Measurements from ENCODE around the gene BACE2. TPM values are rescaled to one million over a fixed set of nuclear protein-coding genes. Genes with fewer than 3 reads are reported as not detected.

Gene BACE2
- total and polyA plus RNA-seq, 2 experiments from 2014 or later, result 8.8 to 17.5 TPM

DNA sequence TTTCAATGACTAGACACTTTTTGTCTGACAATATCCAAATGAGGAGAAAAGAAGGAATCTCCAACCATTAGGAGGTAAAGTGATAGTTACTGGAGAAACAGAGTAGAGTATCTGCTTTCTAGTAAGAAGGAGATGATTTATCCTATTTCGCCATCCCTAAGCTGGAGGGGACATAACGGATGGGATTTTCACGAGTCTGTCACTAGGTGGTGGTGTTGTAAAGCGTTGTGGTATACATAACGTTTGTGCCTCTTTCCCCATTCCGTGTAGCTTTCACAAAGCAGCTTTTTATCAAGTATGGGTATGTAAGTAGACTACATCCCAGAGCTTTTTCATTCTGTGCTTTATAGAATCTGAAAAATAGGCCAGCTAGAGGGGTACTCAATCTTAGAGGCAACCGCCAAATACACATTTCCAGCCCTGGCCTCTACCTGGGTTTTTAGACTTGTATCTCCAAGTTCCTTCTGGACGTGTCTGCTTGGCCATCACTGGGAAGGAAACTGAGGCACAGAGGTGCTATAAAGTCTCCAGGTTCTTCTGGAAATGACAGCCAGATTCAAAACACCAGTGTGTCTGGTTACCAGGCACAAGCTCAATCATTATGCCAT, 115.4 kb downstream of the BACE2 start:
- H3K4me3 ChIP-seq, result no peak overlapping the region
- DNase-seq (ENCODE audit: low read depth in 1 of 2, low spot score in 1 of 2), result peak; percentile 75 to 95
- TF ChIP-seq, protein P1, sequence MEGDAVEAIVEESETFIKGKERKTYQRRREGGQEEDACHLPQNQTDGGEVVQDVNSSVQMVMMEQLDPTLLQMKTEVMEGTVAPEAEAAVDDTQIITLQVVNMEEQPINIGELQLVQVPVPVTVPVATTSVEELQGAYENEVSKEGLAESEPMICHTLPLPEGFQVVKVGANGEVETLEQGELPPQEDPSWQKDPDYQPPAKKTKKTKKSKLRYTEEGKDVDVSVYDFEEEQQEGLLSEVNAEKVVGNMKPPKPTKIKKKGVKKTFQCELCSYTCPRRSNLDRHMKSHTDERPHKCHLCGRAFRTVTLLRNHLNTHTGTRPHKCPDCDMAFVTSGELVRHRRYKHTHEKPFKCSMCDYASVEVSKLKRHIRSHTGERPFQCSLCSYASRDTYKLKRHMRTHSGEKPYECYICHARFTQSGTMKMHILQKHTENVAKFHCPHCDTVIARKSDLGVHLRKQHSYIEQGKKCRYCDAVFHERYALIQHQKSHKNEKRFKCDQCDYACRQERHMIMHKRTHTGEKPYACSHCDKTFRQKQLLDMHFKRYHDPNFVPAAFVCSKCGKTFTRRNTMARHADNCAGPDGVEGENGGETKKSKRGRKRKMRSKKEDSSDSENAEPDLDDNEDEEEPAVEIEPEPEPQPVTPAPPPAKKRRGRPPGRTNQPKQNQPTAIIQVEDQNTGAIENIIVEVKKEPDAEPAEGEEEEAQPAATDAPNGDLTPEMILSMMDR (IDR thresholded peaks at IDR 0.05; ENCODE audit: low read depth, low read length), result peak; percentile 78
- H3K9me3 ChIP-seq (ENCODE audit: low read depth), result no peaks in the 10 kb centered on the region
- H3K4me1 ChIP-seq (ENCODE audit: low read depth), result no peaks in the 10 kb centered on the region
- H3K36me3 ChIP-seq, result no peaks in the 10 kb centered on the region
- no peak overlapping the region for H3K27ac ChIP-seq
- H3K27me3 ChIP-seq, result peaks cover 8% of the 10 kb centered on the region

DNA sequence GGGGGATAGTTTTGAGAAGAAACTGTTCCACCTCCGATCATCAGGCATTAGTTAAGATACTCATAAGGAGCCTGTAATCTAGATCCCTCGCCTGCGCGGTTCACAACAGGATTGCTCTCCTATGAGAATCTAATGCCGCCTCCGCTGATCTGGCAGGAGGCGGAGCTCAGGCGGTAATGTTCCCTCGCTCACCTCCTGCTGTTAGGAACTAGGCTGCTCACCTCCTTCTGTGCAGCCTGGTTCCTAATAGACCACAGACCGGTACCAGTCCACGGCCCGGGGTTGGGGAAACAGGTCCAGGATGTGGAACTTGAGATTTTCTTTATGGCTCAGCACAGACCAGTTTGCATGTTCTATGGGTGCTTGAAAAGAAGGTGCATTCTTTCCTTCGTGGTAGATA, 121.5 kb downstream of the BACE2 start:
- Histone ChIP-seq H3K9me3 (ENCODE audit: low read depth) (no peaks in the 10 kb centered on the region), H3K27me3 (peaks cover 17% of the 10 kb centered on the region), H3K4me3 (no peak overlapping the region), H3K27ac (no peak overlapping the region), H3K4me1 (ENCODE audit: low read depth) (no peaks in the 10 kb centered on the region), H3K36me3 (no peaks in the 10 kb centered on the region)
- DNase-seq (ENCODE audit: low read depth in 1 of 2, low spot score in 1 of 2), result peak in 1 of 2 donors; percentile 17
- TF ChIP-seq, protein P1 (IDR thresholded peaks at IDR 0.05; ENCODE audit: low read depth, low read length), result no peak

DNA sequence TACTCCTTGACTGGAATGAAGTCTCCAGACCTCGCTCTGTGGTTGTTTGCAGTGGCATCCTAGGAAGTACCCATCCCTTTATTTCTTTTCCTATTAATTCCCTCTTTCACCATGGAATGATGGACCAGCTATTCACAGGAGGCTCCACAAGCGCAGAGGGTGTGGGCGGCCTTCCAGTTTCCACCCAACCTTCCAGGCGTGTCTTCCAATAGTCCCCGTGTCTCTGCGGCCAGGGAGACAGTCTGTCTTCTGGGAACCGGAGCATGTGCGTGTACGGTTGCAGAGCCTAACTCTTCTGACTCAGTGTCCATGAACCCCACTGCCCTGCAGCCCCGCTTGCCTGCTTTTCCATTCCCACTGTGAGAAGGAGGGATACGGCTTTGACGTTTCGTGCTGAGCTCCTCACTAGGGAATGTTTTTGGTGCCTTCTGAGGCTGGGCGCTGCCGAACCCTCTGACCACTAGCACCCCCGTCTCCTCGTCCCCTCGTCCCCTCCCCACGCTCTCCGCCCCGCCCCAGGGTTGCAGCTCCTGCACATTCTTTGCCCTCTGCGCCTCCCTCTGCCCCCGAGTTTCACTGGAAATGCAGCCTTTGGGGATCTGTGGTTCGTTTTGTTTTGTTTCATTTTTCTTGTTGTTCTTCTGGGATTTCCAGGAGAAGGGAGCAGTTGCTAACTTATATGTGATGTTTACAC, 122.3 kb downstream of the BACE2 start:
- no peaks in the 10 kb centered on the region for H3K36me3 ChIP-seq
- no peaks in the 10 kb centered on the region for H3K9me3 ChIP-seq (ENCODE audit: low read depth)
- no peak for DNase-seq (ENCODE audit: low read depth in 1 of 2, low spot score in 1 of 2)
- H3K4me1 ChIP-seq (ENCODE audit: low read depth), result no peaks in the 10 kb centered on the region
- H3K4me3 ChIP-seq, result no peak overlapping the region
- H3K27ac ChIP-seq, result no peak overlapping the region
- H3K27me3 ChIP-seq, result peaks cover 17% of the 10 kb centered on the region
- TF ChIP-seq, protein P1 (IDR thresholded peaks at IDR 0.05; ENCODE audit: low read depth, low read length), result no peak

DNA sequence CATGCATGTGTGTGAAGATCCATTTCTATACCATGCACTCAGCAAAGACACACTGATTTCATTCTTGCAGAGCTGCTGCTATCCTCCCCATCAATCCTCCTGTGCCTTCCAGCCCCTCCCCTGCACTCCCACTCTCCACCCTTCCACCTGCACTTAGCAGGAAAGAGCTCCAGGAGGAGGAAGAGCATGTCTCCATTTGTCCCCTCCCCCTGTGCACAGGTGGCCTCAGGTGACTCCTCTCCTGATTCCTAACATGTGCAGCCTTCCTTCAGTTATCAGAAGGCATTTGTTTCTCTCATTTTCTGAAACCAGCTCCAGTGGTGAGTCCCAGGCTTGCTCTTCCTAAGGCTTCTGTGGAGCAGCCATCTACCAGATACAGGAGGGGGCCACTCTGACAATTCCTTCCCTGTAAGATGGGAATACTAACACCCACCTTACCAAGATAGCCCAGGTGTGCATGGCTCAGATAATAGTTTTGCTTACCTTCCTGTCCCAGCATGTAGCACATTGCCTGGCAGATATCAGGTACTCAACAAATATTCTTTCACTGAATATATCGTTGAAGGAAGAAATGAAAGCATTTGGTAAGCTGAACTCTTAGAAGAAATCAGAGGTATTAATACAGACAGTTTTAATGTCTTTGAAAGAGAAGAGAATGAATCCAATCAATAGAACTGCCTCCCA, 126.7 kb downstream of the BACE2 start:
- peaks cover 12% of the 10 kb centered on the region for H3K27me3 ChIP-seq
- no peak overlapping the region for H3K4me3 ChIP-seq
- H3K4me1 ChIP-seq (ENCODE audit: low read depth), result no peaks in the 10 kb centered on the region
- no peak overlapping the region for H3K27ac ChIP-seq
- H3K36me3 ChIP-seq, result no peaks in the 10 kb centered on the region
- no peak for DNase-seq (ENCODE audit: low read depth in 1 of 2, low spot score in 1 of 2)
- TF ChIP-seq, protein P1 (IDR thresholded peaks at IDR 0.05; ENCODE audit: low read depth, low read length), result no peak
- H3K9me3 ChIP-seq (ENCODE audit: low read depth), result no peaks in the 10 kb centered on the region

DNA sequence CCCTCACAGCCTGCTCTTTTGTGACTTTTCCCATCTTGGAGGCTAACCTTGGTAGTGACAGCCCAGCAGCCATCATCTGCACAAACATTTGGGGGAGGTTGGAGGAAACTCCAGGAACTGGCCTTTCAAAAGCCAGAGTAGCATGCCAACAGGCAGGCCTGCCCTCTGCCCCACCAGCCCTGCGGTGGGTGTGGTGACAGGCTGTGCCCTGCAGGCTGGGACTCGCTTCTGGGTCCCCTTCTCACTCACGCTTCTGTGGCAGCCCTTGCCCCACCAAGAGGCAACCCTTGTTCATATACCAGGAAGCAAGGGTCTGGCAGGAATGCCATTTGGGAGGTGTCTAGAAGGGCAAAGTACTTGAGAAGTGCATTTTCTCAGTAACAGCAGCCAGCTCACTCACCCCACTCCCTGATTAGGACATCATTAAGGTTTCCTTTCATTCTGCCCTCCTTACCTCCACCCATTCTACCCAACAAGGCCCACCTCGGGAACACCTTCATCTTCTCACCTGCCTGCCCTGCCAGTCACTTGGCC, 127.8 kb downstream of the BACE2 start:
- Histone ChIP-seq H3K27ac (no peak overlapping the region), H3K27me3 (peaks cover under 1% of the 10 kb centered on the region), H3K9me3 (ENCODE audit: low read depth) (no peaks in the 10 kb centered on the region), H3K4me3 (no peak overlapping the region), H3K36me3 (no peaks in the 10 kb centered on the region), H3K4me1 (ENCODE audit: low read depth) (no peaks in the 10 kb centered on the region)
- no peak for DNase-seq (ENCODE audit: low read depth in 1 of 2, low spot score in 1 of 2)
- TF ChIP-seq, protein P1 (IDR thresholded peaks at IDR 0.05; ENCODE audit: low read depth, low read length), result no peak
